Fibroblast of the conjunctiva (primary cell): ENCODE results near the gene GJB2.
A peak's percentile ranks its signal among the peaks of the same experiment; 100 is the strongest.

Experiments
- DNase-seq: peaks from one replicate; pipeline ENCODE4 v3.0.0-alpha.2; 2010; ENCODE audit warnings: low read depth

The GJB2 gene

DNA sequence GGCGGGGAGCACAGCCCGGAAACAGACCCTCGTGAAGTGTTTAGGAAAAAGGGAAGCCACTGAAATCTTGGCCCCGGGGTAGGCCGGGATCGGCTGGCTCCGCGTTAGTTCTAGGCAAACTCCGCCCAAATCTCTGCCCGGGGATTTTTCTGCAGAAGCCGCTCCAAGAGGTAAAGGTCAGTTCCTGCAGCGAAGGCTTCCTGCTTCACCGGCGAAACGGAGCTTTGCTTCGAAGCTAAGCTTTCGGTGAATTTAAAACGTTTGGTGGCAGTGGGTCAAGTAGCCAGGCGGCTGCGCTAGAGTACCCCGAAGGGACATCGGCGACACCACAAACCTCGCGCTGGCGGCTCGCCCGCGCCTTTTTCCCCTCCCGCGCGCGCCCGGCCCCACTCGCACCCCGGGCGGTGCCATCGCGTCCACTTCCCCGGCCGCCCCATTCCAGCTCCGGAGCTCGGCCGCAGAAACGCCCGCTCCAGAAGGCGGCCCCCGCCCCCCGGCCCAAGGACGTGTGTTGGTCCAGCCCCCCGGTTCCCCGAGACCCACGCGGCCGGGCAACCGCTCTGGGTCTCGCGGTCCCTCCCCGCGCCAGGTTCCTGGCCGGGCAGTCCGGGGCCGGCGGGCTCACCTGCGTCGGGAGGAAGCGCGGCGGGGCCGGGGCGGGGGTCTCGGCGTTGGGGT is 441 bp downstream of the GJB2 start:
- DNase-seq: no peak

DNA sequence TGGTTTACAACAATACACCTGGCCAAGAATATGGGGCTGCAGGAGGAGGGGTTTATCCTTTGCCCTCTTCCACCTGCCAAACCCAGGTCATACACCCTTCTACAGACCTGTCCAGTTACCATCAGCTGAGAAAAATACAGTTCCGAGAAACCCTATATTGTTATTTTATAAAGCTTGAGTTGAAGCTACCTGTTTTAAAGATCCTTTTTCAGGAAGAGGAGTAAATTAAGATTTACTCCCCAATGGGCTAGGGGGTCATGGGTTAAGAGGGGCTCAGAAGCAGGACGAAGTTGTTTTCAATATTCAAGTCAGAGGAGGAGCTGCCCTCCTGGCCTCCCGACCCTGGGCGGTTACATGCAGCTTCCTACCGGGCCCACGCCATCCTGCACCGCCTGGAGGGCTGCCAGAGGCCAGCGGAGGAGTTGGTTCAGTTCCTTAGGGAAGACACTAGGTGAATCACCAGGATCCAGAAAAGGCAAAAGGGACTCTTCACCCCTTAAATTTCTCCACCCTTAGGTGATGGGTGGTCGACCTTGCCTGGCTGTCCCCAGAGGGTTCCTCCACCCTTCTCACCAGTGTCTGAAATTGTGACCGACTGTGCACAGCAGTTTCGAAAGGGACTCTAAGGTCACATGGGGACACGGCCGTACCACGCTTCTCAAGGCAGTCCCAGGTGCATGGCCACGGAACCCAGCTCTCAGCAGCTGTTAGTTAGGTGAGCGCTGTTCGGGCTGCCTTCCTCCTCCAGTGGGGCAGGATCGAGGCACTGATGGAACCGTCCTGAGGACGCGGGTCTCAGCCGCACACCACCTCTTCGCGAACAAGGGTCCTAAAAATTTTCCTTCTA is 1.2 kb downstream of the GJB2 start:
- DNase-seq: no peak

DNA sequence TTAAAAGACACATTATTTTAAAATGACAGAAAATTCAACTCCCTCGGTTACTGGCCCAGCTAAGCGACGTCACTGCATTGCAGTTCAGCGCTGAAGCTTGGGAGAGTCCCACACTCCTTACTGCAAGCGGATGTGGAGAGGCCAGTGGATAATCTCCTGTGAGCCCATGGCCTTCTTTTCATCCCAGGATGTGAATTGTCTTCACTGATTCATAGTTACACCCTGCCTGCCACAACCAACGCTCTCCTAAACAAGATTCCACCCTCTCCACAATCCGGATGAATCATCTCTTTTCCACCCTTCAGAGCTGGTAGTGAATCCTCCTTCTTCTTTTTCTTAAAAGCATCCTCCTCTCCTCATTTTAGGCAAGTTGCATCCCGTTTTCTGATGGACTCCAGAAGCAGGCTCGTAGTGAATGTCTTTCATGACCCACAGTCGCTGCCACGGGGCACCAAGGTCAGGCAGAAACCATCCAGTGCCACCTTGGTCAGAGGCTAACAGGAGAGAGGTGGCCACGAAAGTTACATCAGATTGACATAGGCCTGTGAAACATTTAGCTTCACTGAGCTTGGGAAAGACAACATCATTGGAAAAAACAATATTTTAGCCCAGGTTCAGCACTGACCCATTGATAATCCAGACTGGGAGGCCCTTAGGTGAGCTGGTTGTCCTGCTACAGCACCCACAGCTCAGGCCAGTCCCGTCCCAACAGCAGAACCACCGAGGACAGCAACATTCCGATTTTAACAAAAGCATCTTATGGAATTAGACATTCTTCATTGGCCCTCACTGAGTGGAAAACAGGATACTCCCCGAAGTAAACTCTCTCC is 2.0 kb downstream of the GJB2 start:
- no peak for DNase-seq

DNA sequence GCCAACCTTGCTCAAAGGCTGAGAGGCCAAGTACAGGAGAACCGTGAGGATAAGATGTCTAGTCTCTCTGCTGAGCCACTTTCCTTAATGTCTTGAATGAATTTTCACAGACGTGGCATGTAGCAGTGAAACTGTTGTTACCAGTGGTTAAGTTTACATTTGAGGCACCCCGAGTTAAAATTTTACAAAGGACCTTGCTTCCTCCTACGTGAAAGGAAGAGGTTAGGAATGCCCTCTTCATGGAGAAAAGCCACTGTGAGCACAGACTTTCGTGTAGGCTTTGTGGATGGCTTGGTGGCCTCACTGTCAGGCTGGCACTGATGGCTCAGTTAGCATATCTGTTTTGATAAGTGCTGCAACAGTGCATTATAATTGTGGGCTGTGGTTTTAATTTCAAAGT is 2.7 kb downstream of the GJB2 start:
- no peak for DNase-seq

DNA sequence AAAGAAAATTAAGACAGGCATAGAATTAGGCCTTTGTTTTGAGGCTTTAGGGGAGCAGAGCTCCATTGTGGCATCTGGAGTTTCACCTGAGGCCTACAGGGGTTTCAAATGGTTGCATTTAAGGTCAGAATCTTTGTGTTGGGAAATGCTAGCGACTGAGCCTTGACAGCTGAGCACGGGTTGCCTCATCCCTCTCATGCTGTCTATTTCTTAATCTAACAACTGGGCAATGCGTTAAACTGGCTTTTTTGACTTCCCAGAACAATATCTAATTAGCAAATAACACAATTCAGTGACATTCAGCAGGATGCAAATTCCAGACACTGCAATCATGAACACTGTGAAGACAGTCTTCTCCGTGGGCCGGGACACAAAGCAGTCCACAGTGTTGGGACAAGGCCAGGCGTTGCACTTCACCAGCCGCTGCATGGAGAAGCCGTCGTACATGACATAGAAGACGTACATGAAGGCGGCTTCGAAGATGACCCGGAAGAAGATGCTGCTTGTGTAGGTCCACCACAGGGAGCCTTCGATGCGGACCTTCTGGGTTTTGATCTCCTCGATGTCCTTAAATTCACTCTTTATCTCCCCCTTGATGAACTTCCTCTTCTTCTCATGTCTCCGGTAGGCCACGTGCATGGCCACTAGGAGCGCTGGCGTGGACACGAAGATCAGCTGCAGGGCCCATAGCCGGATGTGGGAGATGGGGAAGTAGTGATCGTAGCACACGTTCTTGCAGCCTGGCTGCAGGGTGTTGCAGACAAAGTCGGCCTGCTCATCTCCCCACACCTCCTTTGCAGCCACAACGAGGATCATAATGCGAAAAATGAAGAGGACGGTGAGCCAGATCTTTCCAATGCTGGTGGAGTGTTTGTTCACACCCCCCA is 3.8 kb downstream of the GJB2 start:
- no peak for DNase-seq

DNA sequence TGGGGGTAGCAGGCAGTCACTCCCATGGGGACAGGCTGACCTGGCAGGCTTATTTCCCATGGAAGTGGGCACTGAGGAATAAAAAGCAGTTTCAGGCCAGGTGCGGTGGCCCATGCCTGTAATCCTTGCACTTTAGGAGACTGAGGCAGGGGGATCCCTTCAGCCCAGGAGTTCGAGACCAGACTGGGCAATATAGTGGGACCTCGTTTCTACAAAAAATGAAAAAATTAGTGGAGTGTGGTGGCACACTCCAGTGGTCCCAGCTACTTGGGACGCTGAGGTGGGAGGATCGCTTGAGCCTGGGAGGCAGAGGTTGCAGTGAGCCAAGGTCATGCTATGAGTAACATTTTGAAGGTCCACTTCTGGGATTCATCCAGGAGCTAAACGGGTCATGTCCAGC is 6.0 kb downstream of the GJB2 start:
- no peak for DNase-seq

DNA sequence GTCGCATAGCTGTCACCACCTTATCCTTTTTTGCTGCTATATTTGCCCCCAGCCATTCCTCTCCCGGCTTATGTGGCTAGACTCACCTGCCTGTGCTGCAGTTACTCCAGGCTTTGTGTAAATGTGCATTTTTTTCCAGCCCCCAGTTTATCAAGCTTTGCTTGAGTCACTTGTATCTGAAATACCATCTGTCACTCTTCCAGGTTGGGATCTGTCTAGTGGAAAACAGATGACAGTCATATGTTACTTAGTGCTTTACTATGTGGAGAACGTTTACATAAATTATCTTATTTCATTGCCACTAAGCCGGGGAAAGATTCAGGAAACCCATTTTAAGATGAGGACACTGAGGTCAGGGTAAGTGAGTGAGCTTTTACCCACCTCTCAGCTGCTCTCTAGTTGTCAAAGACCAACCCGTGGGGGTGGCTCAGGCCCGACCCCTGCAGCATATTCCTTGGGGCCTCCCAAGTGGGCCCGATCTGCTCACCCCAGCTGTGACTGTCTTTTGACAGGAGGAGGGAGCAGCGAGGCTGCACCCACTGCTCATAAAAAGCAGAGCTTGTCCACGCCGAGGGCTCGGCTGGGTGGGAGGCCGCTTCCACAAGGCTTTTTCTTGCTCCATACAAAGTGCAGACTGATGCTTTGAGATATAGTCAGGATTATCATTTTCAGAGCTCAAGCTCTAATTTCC is 7.2 kb downstream of the GJB2 start:
- DNase-seq: no peak

DNA sequence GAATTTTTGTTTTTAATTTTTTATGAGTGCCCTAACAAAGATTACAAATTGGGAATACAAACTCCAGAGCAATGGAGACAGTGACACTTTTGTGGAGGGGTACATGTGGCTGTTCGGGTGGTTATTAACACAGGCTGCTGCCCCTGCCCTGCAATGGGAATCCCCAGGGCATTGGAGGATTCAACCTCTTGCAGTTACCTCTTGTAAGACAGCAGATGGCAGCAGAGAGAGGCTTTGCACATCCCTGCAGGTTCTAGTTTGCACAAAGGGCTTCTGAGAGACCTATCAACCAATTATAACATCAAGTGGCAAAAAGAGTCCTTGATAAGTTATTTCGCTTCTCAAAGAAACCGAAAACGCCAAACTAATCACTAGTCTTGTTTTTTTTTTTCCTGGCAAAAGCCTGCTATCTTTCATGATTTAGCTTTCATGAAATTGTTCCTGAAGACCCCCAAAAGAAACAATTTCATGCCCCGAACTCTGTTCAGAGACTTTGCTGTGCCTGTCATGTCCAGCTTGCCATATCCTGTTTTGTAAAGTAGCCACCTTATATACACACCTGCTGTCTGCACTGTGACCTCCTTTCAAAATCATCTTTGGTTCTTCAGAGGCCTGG is 10.4 kb downstream of the GJB2 start:
- peak; percentile 66 for DNase-seq

DNA sequence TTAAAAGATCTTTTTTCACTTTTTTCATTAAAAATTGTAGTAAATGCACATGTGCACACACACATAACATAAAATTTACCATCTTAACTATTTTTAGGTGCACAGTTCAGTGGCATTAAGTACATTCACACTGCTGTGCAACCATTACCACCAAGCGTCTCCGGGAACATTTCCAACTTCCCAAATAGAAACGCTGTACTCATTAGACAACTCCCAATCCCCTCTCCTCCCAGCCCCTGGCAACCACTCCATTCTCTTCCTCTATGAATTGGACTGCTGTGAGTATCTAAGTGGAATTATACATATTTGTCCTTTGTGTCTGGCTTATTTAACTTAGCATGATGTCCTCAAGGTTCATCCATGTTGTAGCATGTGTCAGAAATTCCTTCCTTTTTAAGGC is 11.6 kb downstream of the GJB2 start:
- no peak for DNase-seq

DNA sequence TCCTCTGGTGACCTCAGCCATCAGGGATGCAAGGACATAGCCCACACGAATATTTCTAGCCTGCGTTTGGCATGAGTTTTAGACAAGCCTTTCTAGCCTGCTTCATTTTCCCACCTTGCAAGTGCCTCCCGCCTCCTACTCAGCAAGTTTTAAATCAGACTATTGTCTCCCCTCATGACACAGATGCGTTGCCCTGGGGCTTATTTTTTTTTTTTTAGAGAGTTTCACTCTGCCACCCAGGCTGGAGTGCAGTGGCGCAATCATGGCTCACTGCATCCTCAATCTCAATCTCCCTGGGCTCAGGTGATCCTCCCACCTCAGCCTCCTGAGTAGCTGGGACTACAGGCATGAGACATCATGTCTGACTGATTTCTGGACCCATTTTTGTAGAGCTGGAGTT is 14.6 kb downstream of the GJB2 start:
- no peak for DNase-seq

DNA sequence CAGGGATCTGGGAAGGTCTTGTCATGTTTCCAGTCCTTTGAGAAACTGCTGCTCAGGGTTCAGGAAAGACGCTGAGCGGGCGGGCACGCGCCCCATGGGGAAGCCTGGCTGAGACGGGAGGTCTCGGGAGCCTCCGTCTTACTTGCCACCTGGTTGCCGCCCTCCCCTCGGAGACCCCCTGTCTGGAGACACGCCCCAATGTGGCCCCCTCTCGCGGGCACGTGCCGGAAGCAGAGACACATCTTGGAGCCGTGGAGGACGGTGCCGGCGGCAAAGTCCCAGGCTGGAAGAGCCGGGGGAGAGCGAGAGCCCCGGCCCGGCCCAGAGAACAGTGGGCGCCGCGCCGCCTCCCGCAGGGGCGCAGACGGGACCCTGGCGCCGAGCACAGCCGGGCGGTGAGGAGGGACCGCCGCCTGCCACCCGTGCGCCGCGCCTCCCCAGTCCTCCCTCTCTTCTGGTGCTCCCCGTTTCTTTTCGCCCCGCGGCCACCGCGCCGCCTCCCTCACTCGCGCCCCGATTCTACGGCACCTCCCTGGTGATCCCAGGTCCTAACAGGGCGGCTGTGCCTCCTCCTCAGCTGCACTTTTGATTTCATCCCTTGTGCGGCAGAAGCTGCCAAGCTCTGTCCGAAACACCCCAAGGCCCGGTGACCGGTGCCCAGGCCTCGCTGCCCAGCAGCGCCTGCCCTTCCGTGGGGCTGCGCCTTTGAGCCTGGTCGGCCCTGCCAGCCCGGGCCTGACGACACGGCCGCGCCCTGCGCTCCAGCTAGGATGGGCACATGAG is 15.5 kb downstream of the GJB2 start:
- DNase-seq: no peak

DNA sequence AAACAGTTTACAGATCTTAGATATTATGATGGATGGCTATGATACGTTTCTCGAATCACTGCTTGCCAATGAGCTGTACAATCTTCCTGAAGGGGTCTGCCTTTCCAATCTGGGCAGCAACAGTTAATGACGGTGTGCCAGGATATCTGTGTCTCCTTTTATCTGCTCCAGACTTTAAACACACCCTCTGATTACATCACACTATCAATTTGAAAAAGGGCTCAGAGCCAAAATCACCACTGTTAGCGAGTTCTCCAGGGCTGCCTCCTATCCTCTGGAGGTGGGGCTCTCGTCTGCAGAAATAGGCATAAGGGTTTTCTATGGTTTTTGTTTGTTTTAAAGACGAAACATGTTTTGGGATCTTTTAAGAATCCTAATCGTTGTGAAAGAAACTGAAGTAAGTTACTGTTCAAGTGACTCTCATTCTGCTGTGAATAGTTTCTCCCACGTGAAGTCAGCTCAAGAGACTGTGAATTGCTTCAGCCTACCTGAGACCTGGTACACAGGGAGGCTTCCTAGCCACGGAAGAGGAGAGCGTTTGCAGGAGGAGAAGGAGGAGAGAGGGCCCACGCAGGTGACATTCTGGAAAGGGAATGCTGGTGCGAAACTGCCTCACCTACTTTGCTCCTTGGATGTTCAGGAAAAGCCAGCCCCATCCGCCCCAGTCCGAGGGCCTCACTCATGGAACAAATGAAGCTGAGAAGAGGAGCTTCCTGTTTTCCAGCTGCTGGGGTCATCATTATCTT is 16.7 kb downstream of the GJB2 start:
- no peak for DNase-seq

DNA sequence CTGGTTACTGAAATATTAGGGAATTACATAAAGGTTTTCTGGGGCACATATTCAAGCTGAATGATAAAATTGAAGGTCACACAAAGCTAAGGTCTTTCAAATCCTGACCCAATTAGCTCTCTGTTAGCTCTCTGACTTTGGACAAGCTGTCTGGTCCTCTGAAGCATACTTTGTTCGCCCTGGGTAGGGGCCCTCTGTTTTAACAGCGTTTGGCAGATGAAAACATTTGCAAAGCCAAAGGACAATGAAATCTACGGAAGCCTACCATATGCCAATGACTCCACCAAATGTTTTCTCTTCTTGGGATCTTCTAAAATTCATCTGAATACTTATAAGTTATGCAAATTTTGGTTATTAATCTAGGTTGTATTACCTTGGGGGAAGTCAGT is 17.3 kb downstream of the GJB2 start:
- DNase-seq: no peak

DNA sequence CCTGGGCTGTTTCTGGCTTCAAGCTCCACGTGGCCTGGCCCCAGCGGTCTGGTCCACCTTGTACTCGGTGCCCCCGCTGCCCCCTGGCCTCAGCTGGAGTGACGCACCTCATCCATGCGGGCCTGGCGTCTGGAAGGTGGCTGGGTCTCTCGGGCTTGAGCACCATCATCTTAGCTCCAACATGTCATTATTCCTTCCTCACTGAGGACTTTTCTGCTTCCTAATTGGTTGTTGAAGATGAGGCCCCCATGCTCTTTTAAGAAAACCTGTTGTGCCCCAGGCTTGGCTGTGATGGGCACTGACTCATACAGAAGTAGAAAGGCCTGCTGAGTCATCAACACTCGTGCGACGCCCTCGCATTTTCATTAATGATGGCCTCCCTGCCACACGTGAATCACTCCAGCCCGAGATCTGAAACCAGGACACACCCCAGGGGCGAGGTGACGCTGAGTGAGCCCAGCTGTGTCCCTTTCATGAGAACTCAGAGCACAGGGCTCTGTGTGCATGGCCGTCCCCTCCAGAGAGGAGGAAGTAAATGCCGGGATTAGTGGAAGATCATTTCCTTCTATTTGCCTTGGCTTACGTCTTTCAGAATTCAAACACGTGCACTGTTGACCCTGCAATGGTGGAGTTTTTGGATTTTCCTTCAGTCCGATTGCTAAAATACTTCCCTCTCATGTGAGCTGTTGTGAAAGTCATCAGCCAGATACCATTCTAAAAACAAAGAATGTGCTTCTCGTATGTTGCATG is 17.9 kb downstream of the GJB2 start:
- DNase-seq: peak; percentile 72

DNA sequence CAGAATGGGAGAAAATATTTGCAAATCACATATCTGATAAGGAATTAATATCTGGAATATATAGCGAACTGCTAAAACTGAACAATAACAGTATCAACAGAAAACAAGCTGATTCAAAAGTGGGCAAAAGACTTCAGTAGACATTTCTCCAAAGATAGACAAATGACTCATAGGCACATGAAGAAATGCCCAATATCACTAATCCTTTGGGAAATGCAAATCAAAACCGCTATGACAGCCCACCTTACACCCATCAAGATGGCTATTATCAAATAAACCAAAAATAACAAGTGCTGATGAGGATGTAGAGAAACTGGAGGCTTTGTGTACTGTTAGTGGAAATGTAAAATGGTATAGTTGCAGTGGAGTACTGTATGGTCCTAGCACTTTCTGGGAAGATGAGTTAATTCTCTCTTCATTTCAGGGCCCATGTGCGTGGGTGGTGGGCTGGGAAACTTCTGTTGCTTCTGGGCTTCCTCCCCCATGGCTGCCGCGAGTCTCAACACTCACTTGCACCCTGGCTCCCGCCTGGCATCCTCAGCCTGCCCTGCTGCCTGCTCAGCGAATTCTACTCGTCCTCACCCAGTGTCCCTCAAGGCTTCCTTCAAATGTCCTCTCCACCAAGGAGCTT is 19.5 kb downstream of the GJB2 start:
- DNase-seq: no peak

DNA sequence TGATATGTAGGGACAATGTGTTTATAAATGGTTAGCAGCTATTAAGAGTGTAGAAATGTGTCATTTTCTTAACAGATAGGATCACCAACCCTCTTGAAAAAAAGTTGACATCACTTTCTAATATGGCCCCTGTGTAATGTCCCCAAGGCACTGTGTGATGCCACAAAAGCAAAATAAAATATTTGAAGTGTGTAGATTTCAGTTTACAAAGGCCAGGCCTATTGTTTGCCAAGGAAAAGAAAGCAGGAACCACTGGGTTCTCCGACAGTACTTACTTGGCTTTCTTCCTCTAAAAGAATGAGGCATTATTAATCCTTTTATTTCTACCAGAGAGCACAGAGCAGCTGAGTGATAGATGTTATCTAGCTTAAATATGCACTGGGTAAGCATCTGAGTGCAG is 21.4 kb downstream of the GJB2 start:
- no peak for DNase-seq

DNA sequence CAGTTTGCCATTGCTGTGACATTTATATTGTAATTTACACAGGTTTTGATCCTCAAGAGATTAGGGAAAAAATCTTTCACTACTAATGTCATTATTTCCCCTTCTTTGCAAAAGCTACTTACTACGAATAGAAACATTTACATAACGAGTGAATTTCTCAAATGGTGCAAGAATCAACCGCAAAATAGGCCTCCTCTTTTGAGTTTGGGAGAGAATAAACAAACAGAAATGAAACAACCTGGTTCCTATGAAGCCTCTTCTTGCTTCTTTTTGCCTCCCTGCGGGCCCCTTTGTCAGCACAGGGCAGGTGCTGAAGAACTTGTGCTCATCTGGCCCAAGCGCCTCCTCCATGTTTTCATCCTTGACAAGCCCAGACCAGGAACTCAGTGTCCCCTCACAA is 21.8 kb downstream of the GJB2 start:
- no peak for DNase-seq

DNA sequence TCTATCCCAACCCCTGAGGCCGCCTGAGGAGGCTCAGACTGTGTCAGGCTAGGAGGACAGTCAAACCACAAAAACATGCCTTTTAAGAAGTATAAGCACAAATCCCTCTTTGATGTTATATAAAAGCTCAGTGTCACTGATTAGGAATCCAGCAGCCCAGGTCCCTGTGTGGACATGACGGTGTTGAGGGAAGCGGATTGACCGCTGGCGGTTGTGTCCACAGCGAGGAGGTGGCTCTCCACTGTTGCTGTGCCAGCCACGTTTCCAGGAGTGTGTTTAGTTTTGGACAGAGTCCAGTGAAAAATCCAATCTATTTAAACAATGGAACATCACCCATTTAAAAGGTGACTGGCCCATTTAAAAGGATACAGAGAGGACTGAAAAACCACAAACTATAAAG is 24.3 kb downstream of the GJB2 start:
- DNase-seq: no peak
